IMR-90 (cell line): Measurements from ENCODE around the gene PPP3CA. TPM values are rescaled to one million over a fixed set of nuclear protein-coding genes. Genes with fewer than 3 reads are reported as not detected.

Experiments
- ATAC-seq: fragments of 200-7000 bp; cut with Tn5 transposase; 2 replicates; pipeline ENCODE4 v1.9.1; 2020; ENCODE audit warnings: low read depth, mild to moderate bottlenecking, moderate library complexity
- BruUV-seq: library from RNA; stranded (reverse); fragments of 400-500 nt; replicated peaks from 2 replicates; lab custom pipeline; 2021; lab: Mats Ljungman, UMichigan
- CTCF ChIA-PET: fragments of 300-600 bp; formaldehyde crosslinking; extraction: SDS; loops from one replicate; lab custom pipeline; 2021; ENCODE audit warnings: antibody characterized with exemption; lab: Yijun Ruan, JAX
- POLR2A ChIA-PET: fragments of 300-600 bp; sonication (Branson Sonifier 250); formaldehyde crosslinking; loops from one replicate; lab custom pipeline; 2022; ENCODE audit warnings: antibody characterized with exemption; ENCODE audit not compliant: unreplicated experiment; lab: Charles Lee
- DNase-seq: peaks from one replicate; pipeline ENCODE4 v3.0.0; 2013
- H2AFZ ChIP-seq: replicated peaks from 2 replicates; pipeline ENCODE3; 2013; ENCODE audit warnings: low read length, mild to moderate bottlenecking; ENCODE audit not compliant: poor library complexity
- H2AK5ac ChIP-seq: 2 replicates; pipeline ENCODE4 v1.6.1; 2013; ENCODE audit warnings: low read depth, low read length, inconsistent platforms
- H2AK9ac ChIP-seq: replicated peaks from 2 replicates; pipeline ENCODE3; 2013; ENCODE audit warnings: mild to moderate bottlenecking, low read depth, low read length, moderate library complexity; ENCODE audit not compliant: poor library complexity
- H2BK120ac ChIP-seq: 2 replicates; pipeline ENCODE4 v1.6.1; 2013; ENCODE audit warnings: low read depth, low read length, inconsistent platforms
- H2BK15ac ChIP-seq: 3 replicates; pipeline ENCODE4 v1.6.1; 2013; ENCODE audit warnings: low read depth, low read length, inconsistent platforms
- H2BK20ac ChIP-seq: 2 replicates; pipeline ENCODE4 v1.6.1; 2013; ENCODE audit warnings: low read depth, mild to moderate bottlenecking, inconsistent platforms, low read length, moderate library complexity
- H2BK5ac ChIP-seq: 2 replicates; pipeline ENCODE4 v1.6.1; 2013; ENCODE audit warnings: mild to moderate bottlenecking, low read depth, low read length, inconsistent platforms; ENCODE audit not compliant: poor library complexity, severe bottlenecking
- H3K14ac ChIP-seq: replicated peaks from 2 replicates; pipeline ENCODE4 v1.6.1; 2013; ENCODE audit warnings: low read depth, low read length, inconsistent platforms
- H3K18ac ChIP-seq: 2 replicates; pipeline ENCODE4 v1.6.1; 2013; ENCODE audit warnings: low read depth, low read length, control low read depth
- H3K23ac ChIP-seq: 2 replicates; pipeline ENCODE4 v1.6.1; 2013; ENCODE audit warnings: low read depth, low read length, inconsistent platforms
- H3K27ac ChIP-seq: 2 replicates; pipeline ENCODE4 v1.5.1; 2013; ENCODE audit warnings: mild to moderate bottlenecking, control low read depth, low read length; ENCODE audit not compliant: insufficient read depth
- H3K27me3 ChIP-seq: 2 replicates; pipeline ENCODE4 v1.6.1; 2013; ENCODE audit warnings: low read length; ENCODE audit not compliant: control insufficient read depth, insufficient read depth
- H3K36me3 ChIP-seq: 2 replicates; pipeline ENCODE4 v1.6.1; 2013; ENCODE audit warnings: low read length, mixed read lengths; ENCODE audit not compliant: control insufficient read depth, insufficient read depth
- H3K4ac ChIP-seq: 2 replicates; pipeline ENCODE4 v1.6.1; 2013; ENCODE audit warnings: low read depth, low read length, inconsistent platforms
- H3K4me1 ChIP-seq: 2 replicates; pipeline ENCODE4 v1.6.1; 2013; ENCODE audit warnings: low read length, mixed read lengths; ENCODE audit not compliant: control insufficient read depth, insufficient read depth
- H3K4me2 ChIP-seq: 2 replicates; pipeline ENCODE4 v1.6.1; 2013; ENCODE audit warnings: low read depth, mild to moderate bottlenecking, control low read depth, low read length, moderate library complexity
- H3K4me3 ChIP-seq: 2 replicates; pipeline ENCODE4 v1.5.1; 2013; ENCODE audit warnings: low read depth, mild to moderate bottlenecking, control low read depth, low read length, moderate library complexity; ENCODE audit not compliant: insufficient read depth
- H3K56ac ChIP-seq: 2 replicates; pipeline ENCODE4 v1.6.1; 2013; ENCODE audit warnings: low read length, inconsistent platforms; ENCODE audit not compliant: insufficient read depth; ENCODE audit errors: extremely low read depth
- H3K79me1 ChIP-seq, 2 experiments: 2 replicates each; pipeline ENCODE4 v1.6.1; 2013; ENCODE audit warnings: low read length in 2 of 2, inconsistent platforms in 1 of 2, low read depth in 1 of 2
- H3K9ac ChIP-seq: 2 replicates; pipeline ENCODE4 v1.6.1; 2013; ENCODE audit warnings: low read depth, low read length, control low read depth
- H3K9me1 ChIP-seq: 2 replicates; pipeline ENCODE4 v1.6.1; 2013; ENCODE audit warnings: low read length, inconsistent platforms; ENCODE audit not compliant: insufficient read depth
- H3K9me3 ChIP-seq: 2 replicates; pipeline ENCODE4 v1.6.1; 2013; ENCODE audit warnings: low read length; ENCODE audit not compliant: control insufficient read depth, insufficient read depth
- H4K20me1 ChIP-seq: 2 replicates; pipeline ENCODE4 v1.6.1; 2013; ENCODE audit warnings: low read length, inconsistent platforms; ENCODE audit not compliant: insufficient read depth
- H4K5ac ChIP-seq: 2 replicates; pipeline ENCODE4 v1.6.1; 2013; ENCODE audit warnings: mild to moderate bottlenecking, low read depth, low read length, control low read depth
- H4K8ac ChIP-seq, 2 experiments: 2 replicates each; pipeline ENCODE4 v1.6.1; 2013; ENCODE audit warnings: low read depth in 2 of 2, low read length in 2 of 2, control low read depth in 1 of 2, inconsistent platforms in 1 of 2
- H4K91ac ChIP-seq: 2 replicates; pipeline ENCODE4 v1.6.1; 2013; ENCODE audit warnings: low read depth, low read length, inconsistent platforms; ENCODE audit not compliant: insufficient read depth
- WGBS, 2 experiments: methylation state at CpG; one replicate each; pipeline versions ENCODE4 v1.1.5 to v1.1.7; 2013; ENCODE audit warnings: missing lambda C conversion rate in 2 of 2; ENCODE audit not compliant: insufficient read length in 1 of 2; ENCODE audit errors: extremely low coverage in 2 of 2; 5-methylcytosine and 5-hydroxymethylcytosine counted together
- dilution Hi-C: fragments of 300-500 bp; cut with HindIII; formaldehyde crosslinking; loops from one replicate; pipeline ENCODE4 v1.14.3; 2018; ENCODE audit warnings: low sequenced_read_pairs; ENCODE audit not compliant: unreplicated experiment
- in situ Hi-C: fragments of 300-500 bp; cut with MboI; formaldehyde crosslinking; loops from 3 replicates; pipeline ENCODE4 v1.14.3; 2019; ENCODE audit warnings: low sequenced_read_pairs, inconsistent platforms, mixed read lengths
- intact Hi-C: fragments of 100-400 bp; cut with micrococcal nuclease; formaldehyde crosslinking; loops from 2 replicates; pipeline ENCODE4 v1.10.0; 2022
- polyA plus RNA-seq, 3 experiments: library from polyadenylated mRNA; depleted of rRNA; stranded (reverse); fragments of >200 nt; gene quantifications; 2 replicates each; pipeline ENCODE4 v1.2.3, GENCODE V29; 2012; ENCODE audit warnings: low replicate concordance in 1 of 3
- total RNA-seq: library from RNA; depleted of rRNA; stranded (reverse); fragments of >200 nt; gene quantifications from 2 replicates; pipeline ENCODE4 v1.2.3, GENCODE V29; 2012
- TF ChIP-seq, protein P1 (sequence below): fragments of 150-350 bp; IDR thresholded peaks from 2 replicates; pipeline ENCODE4 v1.6.1; 2016; ENCODE audit warnings: low read depth, mild to moderate bottlenecking, low read length, moderate library complexity, borderline replicate concordance

PPP3CA gene
- total and polyA plus RNA-seq, 2 of the 4 experiments (the other 2 are of a cell fraction), result 14.5 to 48.6 TPM

DNA sequence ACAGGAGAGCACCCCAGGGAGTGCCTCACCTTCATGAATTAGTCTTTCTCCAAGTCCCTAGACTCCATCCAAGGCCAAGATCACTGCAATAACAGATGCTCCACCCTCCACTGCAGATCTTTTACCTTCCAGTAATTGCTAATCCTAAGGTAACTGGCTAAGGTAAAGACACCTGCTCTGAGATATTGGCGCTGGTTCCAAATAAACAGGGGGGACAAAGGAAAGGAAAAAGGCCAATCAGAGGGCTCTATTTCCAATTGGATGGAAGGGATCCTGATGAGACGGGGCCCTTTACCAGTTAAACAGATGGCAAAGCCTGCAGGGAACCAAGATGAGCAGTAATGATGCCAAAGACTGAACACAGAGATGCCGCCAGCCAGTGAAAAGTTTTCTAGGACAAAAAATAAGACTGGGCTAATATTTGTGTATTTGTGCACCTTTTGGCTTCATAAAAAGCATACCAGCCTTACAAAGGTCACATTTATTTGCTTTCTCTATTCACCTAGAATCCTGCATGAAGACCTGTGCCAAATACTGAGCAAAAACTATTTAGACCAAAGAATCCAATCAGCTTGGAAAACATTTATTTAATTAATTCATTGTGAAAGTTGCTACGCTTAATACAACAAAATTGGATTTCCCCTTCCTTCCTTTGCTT, 148.5 kb downstream of the PPP3CA start:
- Histone ChIP-seq H4K91ac (no peak overlapping the region), H3K4me3 (no peak overlapping the region), H3K9me1 (peaks cover 11% of the 10 kb centered on the region), H3K23ac (no peak overlapping the region), H3K27me3 (no peaks in the 10 kb centered on the region), H2BK5ac (no peak overlapping the region), H2AK9ac (no peak overlapping the region), H3K9me3 (no peaks in the 10 kb centered on the region), H4K8ac (no peak overlapping the region), H3K4me2 (no peak overlapping the region), H2AFZ (no peak overlapping the region), H3K4me1 (peaks cover 2% of the 10 kb centered on the region; the same call in 1 of the 2 replicates), H2BK15ac (no peak overlapping the region), H3K56ac (no peak overlapping the region), H3K9ac (no peak overlapping the region), H3K4ac (no peak overlapping the region), H2AK5ac (peak overlapping the region; percentile 12; the same call in 1 of the 2 replicates), H2BK20ac (no peak overlapping the region), H2BK120ac (no peak overlapping the region), H3K36me3 (no peaks in the 10 kb centered on the region), H3K14ac (no peak overlapping the region), H3K27ac (no peak overlapping the region), H4K20me1 (no peaks in the 10 kb centered on the region), H3K18ac (no peak overlapping the region), H3K79me1 (peaks cover 34 to 43% of the 10 kb centered on the region in 2 experiments), H4K5ac (no peak overlapping the region)
- TF ChIP-seq, protein P1, sequence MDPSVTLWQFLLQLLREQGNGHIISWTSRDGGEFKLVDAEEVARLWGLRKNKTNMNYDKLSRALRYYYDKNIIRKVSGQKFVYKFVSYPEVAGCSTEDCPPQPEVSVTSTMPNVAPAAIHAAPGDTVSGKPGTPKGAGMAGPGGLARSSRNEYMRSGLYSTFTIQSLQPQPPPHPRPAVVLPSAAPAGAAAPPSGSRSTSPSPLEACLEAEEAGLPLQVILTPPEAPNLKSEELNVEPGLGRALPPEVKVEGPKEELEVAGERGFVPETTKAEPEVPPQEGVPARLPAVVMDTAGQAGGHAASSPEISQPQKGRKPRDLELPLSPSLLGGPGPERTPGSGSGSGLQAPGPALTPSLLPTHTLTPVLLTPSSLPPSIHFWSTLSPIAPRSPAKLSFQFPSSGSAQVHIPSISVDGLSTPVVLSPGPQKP, result no peak
- ChIA-PET CTCF (interaction anchor here (0.6 kb wide), 1 partner anchor 30 kb away, joined by 3 read pairs; no protein-coding TSS in a partner anchor), POLR2A (no interaction called here)
- WGBS, 2 experiments, result 83% methylated on average over 1 of the region's 4 CpGs; no CpG with 5 or more reads in 1 of the 2 experiments
- ATAC-seq (no peak), DNase-seq (no peak)
- intact Hi-C loops (no loop called here), in situ Hi-C loops (no loop called here), dilution Hi-C loops (no loop called here)
- no TSS peak for BruUV-seq
